ENCODE results near the gene WNT2B.

DNA sequence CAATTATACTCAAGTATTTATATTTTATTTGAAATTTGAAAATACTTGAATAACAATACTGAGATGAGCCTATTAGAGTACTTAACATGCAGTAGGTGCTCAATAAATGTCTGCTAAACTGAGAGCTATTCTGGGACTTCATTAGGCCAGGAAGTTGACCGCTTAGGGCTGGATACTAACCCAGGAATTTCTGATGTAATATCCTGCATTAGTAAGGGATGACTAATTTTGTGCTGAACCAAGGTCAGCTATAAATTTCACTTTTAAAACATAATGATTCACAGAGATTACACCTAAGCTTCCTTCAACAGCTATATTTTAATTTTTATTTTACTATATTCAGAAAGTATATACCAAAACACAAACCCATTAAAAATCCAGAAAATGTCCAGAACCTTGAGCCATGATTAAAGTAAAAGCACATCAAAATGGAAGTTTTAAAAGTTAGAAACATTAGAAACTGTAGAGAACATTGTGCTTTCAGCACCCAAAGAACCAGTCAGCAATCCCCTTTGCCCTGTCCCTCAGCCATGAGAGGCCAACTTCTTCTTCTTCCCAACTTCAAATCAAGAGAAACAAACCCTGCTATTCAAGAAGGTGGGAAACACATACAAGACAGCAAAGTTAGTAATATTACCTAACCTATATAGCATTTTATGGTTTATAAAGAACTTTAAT lies 35.4 kb downstream of the WNT2B start:
- TF ChIP-seq EZH2 (IDR thresholded peaks at IDR 0.05; ENCODE audit: borderline replicate concordance, insufficient read depth, low read depth, low read length, poor library complexity, severe bottlenecking): no peak
- TF ChIP-seq, protein P1, sequence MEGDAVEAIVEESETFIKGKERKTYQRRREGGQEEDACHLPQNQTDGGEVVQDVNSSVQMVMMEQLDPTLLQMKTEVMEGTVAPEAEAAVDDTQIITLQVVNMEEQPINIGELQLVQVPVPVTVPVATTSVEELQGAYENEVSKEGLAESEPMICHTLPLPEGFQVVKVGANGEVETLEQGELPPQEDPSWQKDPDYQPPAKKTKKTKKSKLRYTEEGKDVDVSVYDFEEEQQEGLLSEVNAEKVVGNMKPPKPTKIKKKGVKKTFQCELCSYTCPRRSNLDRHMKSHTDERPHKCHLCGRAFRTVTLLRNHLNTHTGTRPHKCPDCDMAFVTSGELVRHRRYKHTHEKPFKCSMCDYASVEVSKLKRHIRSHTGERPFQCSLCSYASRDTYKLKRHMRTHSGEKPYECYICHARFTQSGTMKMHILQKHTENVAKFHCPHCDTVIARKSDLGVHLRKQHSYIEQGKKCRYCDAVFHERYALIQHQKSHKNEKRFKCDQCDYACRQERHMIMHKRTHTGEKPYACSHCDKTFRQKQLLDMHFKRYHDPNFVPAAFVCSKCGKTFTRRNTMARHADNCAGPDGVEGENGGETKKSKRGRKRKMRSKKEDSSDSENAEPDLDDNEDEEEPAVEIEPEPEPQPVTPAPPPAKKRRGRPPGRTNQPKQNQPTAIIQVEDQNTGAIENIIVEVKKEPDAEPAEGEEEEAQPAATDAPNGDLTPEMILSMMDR (IDR thresholded peaks at IDR 0.05): no peak
